Activated effector memory CD4-positive, alpha-beta T cell treated with Interleukin-2 at 50 U/mL for 16 hours (primary cell): ENCODE measurements around the gene VAT1.
A peak's percentile ranks its signal among the peaks of the same experiment; 100 is the strongest.
"Not testable (repeated sequence)": the region's sequence is repeated elsewhere in the genome, so short reads cannot be mapped to it uniquely, and the experiment has no call there.

Experiments used
- DNase-seq: peaks from one replicate; pipeline ENCODE4 v3.0.0-alpha.2; 2020

Gene VAT1

DNA sequence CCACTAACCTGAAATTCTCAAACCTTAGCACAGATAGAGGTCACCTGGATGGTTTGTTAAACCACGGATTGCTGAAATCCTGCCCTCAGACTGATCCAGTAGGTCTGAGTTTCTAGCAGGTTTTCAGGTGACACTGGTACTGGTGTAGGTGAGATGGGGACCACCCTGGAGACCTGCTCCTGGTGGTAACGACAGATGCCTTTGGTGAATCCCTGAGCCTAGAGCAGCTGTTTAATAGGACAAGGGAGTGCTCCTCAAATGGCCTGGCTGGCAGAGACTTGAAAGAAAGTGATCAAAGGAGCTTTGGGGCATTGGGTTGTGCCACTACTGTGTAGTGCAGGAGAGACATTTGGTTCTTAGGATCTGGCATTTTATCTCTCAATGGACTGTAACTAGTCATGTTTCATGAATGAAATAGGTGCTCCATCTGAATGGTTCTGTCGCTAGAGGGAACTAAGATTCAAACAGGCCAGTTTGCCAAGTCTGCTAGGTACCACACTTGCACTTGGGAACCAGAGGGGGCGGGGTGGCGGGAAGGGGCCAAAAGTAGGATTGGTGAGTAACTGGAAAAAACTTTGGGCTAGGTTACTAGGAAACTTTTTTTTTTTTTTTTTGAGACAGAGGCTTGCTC, 18.5 kb downstream of the VAT1 start:
- no peak for DNase-seq

- not testable (repeated sequence) for DNase-seq
Observed at GRCh38 chr17:43000894-43001293, 21.3 kb downstream of the VAT1 start.

GRCh38 chr17:42999003-42999525, 23.1 kb downstream of the VAT1 start:
- DNase-seq, result no peak

- peak; percentile 98 for DNase-seq
Observed at GRCh38 chr17:42997984-42998938, 23.9 kb downstream of the VAT1 start, which contains the start of gene RPL27. TSS of gene RPL27 (plus strand) at chr17:42998419. CDS start at chr17:42998751, 332 bp downstream.

DNA sequence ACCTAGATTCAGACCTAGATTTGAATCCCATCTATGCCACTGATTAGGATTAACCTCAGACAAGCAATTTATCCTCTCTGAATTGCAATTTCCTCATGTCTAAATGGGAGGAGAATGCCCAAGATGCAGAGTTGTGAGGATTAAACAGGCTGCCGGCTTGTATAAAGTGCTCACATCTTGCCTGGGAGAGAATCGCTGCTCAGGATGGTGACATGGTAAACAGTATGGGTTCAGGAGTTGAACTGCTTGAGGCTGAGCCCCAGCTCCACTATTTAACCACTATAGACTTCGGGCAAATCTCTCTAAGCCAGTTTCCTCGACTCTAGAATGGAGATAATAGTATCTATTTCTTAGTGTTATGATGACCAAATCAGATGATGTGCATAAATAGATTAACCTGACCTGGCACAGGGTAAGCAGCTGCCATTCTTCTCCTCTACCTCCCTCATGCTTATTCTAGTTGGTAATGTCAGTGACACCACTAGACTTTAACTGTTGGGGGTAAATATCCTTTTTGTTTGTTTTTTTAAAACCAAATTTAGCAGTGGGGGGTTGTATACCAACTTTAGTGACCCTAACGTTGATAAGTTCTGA, 24.7 kb downstream of the VAT1 start:
- DNase-seq, result no peak

DNA sequence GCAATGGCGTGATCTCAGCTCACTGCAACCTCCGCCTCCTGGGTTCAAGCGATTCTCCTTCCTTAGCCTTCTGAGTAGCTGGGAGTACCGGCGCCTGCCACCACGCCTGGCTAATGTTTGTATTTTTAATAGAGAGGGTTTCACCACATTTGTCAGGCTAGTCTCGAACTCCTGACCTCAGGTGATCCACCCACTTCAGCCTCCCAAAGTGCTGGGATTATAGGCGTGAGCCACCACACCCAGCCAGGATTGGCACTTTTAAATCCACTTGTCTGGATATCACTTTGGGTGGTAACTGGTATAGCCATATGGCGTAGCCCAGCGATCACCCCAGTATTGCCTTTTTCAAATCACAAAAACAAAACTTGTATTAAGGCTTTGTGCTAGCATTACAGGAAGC, 28.3 kb downstream of the VAT1 start:
- DNase-seq, result not testable (repeated sequence)

GRCh38 chr17:42992872-42993271, 29.3 kb downstream of the VAT1 start:
- no peak for DNase-seq

GRCh38 chr17:42991471-42991870, 30.7 kb downstream of the VAT1 start:
- no peak for DNase-seq

GRCh38 chr17:42989726-42990652, 32.2 kb downstream of the VAT1 start:
- no peak for DNase-seq

DNA sequence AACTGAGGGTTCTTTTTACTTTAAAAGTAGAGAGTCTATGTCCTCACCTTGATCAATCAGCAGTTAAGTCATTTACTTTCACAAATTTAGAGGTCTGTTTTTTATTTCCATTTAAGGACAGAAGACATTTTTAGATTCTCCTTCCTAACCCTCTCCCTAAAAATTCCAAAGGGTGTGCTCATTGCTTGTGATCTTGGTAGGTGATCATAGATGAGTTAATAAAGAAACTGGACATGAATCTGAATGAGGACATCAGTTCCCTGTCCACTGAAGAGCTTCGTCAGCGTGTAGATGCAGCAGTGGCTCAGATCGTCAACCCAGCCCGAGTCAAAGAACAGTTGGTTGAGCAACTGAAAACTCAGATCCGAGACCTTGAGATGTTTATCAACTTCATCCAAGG, 33.0 kb downstream of the VAT1 start:
- no peak for DNase-seq

GRCh38 chr17:42985225-42985624, 37.0 kb downstream of the VAT1 start:
- DNase-seq, result no peak

- DNase-seq, result no peak
Observed at GRCh38 chr17:42982266-42982665, 39.9 kb downstream of the VAT1 start.

GRCh38 chr17:42980766-42981397, 41.3 kb downstream of the VAT1 start:
- peak; percentile 31 for DNase-seq

- DNase-seq, result peak; percentile 86
Observed at GRCh38 chr17:42980274-42980765, 41.9 kb downstream of the VAT1 start, which contains the start of gene RUNDC1. TSS of gene RUNDC1 (plus strand) at chr17:42980565. CDS start at chr17:42980577, 12 bp downstream.

- DNase-seq, result no peak
Observed at GRCh38 chr17:42979511-42980273, 42.5 kb downstream of the VAT1 start, which contains the start of gene PTGES3L. TSS of gene PTGES3L (minus strand) at chr17:42980080. CDS start at chr17:42980053, 27 bp downstream.

GRCh38 chr17:42975701-42976100, 46.5 kb downstream of the VAT1 start:
- not testable (repeated sequence) for DNase-seq

- DNase-seq, result no peak
Observed at GRCh38 chr17:42975265-42975664, 46.9 kb downstream of the VAT1 start.

DNA sequence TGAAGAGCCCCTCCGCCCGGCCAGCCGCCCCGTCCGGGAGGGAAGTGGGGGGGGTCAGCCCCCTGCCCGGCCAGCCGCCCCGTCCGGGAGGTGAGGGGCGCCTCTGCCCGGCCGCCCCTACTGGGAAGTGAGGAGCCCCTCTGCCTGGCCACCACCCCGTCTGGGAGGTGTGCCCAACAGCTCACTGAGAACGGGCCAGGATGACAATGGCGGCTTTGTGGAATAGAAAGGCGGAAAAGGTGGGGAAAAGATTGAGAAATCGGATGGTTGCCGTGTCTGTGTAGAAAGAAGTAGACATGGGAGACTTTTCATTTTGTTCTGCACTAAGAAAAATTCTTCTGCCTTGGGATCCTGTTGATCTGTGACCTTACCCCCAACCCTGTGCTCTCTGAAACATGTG, 48.9 kb downstream of the VAT1 start:
- not testable (repeated sequence) for DNase-seq

DNA sequence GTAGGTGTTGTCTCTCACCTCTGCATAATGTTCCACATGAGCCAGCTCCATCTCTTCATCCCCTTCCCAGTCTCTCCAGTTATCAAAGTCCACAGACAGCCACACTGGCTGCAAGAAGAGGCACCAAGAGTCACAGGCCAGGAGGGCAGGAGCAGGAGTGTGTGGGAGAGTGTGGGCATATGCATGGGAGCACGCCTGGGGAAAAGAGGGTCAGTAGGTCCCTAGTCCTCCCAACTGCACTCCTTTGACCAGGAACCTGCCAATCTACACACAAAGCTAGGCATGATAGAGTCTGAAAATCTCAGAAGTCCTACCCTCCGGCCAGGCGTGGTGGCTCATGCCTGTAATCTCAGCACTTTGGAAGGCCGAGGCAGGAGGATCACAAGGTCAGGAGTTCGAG, 50.6 kb downstream of the VAT1 start:
- DNase-seq, result no peak

DNA sequence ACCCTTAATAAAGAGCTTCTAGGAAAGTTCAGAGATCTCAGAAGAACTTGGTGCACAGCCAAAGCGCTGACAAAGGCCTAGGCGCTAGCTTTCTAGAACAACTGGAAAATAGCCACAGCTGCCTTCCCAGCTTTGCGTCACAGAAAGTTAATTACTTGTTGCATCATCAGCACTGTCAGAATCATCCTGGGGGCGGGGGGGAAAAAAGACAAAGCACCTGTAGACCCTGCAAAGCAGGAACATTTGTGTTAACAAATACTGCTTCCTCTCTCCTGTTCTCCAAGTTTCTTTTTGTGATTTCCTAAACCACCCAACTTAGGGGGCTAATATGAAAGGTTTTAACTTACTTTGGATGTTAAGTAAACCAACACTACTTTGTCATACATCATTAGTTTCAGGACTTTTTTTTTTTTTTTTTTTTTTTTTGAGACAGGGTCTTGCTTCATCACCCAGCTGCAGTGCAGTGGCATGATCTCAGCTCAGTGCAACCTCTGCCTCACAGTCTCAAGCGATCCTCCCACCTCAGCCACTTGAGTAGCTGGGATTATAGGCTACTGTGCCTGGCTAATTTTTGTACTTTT, 53.1 kb downstream of the VAT1 start:
- no peak for DNase-seq
